ENCODE results near the gene PNCK. TPM values are rescaled to one million over a fixed set of nuclear protein-coding genes. Genes with fewer than 3 reads are reported as not detected.
A peak's percentile ranks its signal among the peaks of the same experiment; 100 is the strongest.
"Not testable (repeated sequence)": the region's sequence is repeated elsewhere in the genome, so short reads cannot be mapped to it uniquely, and the experiment has no call there.

Gene PNCK
- total RNA-seq, 3 donors from 2014 or later, result 4.6 to 63.0 (median 5.5) TPM

DNA sequence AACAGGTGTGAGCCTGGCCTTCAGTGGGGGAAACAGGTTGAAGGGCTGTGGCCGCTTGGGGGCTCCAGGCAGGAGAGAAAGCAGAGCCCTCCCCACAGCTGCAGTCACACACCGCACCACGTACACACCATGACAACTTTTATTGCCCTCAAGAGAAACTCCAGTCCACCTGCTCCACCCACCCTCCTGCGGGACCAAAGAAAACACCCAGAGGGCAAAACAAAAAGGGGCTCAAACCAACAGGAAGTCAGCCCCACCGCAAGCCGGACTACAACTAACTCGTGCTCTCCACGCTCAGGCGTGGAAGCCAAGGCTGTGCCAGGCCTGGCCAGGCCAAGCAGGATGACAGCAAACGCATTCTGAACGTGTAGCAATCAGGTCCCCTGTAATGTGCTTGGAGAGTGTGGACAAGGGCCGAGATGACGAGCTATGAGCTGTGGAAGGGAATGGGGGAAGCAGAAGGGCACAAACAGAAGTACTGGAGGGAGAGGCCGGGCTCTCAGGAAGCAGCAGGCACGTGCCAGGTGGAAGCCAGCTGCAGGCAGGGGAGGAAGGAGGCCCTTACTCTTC, 26.8 kb upstream of the PNCK start:
- intact Hi-C loops (cut with DNase I, micrococcal nuclease), result no loop called here
- no peaks in the 10 kb centered on the region for H3K36me3 ChIP-seq (ENCODE audit: low read depth)
- ATAC-seq (peak; percentile 16), DNase-seq (peak in 1 of 3 donors; percentile 36)
- H3K4me3 ChIP-seq, result no peak overlapping the region
- no peaks in the 10 kb centered on the region for H3K9me3 ChIP-seq
- TF ChIP-seq, protein P1, sequence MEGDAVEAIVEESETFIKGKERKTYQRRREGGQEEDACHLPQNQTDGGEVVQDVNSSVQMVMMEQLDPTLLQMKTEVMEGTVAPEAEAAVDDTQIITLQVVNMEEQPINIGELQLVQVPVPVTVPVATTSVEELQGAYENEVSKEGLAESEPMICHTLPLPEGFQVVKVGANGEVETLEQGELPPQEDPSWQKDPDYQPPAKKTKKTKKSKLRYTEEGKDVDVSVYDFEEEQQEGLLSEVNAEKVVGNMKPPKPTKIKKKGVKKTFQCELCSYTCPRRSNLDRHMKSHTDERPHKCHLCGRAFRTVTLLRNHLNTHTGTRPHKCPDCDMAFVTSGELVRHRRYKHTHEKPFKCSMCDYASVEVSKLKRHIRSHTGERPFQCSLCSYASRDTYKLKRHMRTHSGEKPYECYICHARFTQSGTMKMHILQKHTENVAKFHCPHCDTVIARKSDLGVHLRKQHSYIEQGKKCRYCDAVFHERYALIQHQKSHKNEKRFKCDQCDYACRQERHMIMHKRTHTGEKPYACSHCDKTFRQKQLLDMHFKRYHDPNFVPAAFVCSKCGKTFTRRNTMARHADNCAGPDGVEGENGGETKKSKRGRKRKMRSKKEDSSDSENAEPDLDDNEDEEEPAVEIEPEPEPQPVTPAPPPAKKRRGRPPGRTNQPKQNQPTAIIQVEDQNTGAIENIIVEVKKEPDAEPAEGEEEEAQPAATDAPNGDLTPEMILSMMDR (IDR thresholded peaks at IDR 0.05), result no peak
- H3K4me1 ChIP-seq (ENCODE audit: low read depth), result peaks cover 9% of the 10 kb centered on the region

- H3K4me3 ChIP-seq; H3K36me3 ChIP-seq (ENCODE audit: low read depth); intact Hi-C loops (cut with DNase I, micrococcal nuclease); H3K9me3 ChIP-seq; H3K4me1 ChIP-seq (ENCODE audit: low read depth): not testable (repeated sequence)
- peak; percentile 57 to 79 (median 76) for DNase-seq
- ATAC-seq, result peak; percentile 69
These were observed 26.3 kb upstream of the PNCK start for GRCh38 chrX:153699784-153700371.

GRCh38 chrX:153699210-153699783, 25.7 kb upstream of the PNCK start:
- intact Hi-C loops (cut with DNase I, micrococcal nuclease); H3K4me1 ChIP-seq (ENCODE audit: low read depth); H3K9me3 ChIP-seq; H3K4me3 ChIP-seq; H3K36me3 ChIP-seq (ENCODE audit: low read depth): not testable (repeated sequence)
- ATAC-seq (peak; percentile 71), DNase-seq (peak in 2 of 3 donors; percentile 57 to 62)

DNA sequence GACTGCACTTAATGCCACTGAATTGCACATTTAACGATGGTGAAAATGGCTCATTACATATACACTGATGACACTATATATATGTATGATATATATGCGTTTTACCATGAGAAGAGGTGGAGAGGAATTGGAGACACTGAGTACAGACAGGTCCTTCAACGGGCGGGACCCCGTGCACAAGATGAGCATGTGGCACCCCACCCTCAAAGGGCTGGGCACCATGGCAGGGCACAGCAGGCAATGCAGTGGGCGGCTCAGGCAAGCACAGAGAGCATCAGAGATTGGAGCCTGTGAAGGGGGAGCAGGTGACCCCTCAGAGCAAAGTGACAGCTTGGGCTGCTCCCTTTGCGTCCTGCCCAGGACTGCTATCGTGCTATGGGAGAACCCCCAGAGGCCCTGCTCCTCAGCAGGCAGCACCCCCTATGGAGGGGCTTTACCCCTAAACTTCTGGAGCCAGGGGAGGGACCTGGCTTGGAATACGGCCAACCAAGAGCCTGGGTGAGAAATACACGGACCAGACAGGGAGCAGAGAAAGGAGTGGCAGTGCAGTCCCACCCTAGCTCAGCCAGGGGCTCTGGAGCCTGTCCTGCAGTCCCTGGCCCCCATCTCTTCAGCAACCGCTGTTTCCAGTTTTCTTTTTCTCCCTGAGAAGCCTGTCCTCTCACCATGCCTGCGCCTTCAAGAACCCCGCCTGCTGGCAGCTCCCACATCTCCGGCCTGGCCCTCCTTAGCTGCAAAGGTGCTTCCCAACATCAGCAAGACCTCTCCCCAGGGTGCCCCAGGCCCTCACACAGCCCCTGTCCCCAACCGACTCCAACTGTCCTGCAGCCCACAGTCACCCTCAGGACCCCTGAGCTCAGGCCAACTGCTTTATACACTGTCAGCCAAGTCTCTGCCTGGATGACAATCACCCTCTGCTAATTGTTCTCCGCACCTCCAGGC, 24.6 kb upstream of the PNCK start:
- Histone ChIP-seq H3K4me3 (no peak overlapping the region), H3K9me3 (no peaks in the 10 kb centered on the region), H3K36me3 (ENCODE audit: low read depth) (no peaks in the 10 kb centered on the region), H3K4me1 (ENCODE audit: low read depth) (peaks cover 9% of the 10 kb centered on the region)
- intact Hi-C loops (cut with DNase I, micrococcal nuclease), result no loop called here
- ATAC-seq, result no peak
- TF ChIP-seq, protein P1 (IDR thresholded peaks at IDR 0.05), result no peak
- DNase-seq, result peak in 1 of 3 donors; percentile 30

DNA sequence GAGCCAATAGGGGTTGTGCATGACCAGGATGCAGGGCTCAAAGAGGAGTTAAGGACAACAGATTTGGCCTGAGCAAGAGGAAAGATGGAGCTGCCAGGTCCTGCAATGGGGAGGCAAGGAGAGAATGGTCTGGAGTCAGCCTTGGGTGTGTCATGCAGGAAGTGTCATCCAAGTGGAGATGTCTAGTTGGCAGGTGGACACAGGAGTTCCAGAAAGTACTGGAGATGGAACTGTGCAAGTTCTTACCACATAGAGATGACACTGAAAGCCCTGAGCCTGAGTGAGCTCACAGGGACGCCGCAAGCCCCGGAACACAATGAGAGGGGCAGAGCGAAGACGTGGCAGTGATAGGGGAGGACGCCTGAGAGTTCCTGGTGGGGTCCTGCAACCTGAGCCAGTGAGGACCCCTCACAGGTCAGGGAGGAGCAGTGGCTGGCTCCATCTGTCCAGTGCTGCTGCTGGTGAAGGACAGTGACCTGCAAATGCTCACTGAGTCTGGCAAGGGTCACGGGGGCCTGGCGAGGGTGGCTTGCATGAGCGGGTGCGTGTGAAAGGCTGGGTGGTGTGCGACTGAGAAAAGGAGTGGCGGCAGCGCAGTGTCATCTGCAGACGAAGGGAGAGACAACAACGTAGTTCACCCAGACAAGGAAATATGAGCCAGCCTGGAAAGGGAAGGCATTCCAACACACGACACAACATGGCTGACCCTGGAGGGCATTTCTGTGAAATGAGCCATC, 23.5 kb upstream of the PNCK start:
- ATAC-seq; H3K36me3 ChIP-seq (ENCODE audit: low read depth); intact Hi-C loops (cut with DNase I, micrococcal nuclease): not testable (repeated sequence)

GRCh38 chrX:153696538-153696937, 22.9 kb upstream of the PNCK start:
- DNase-seq; ATAC-seq; H3K9me3 ChIP-seq; H3K4me1 ChIP-seq (ENCODE audit: low read depth); H3K36me3 ChIP-seq (ENCODE audit: low read depth); intact Hi-C loops (cut with DNase I, micrococcal nuclease); H3K4me3 ChIP-seq: not testable (repeated sequence)

More for the DNA sequence above, 23.5 kb upstream of the PNCK start:
- not testable (repeated sequence) for DNase-seq; H3K4me1 ChIP-seq (ENCODE audit: low read depth); H3K9me3 ChIP-seq; H3K4me3 ChIP-seq

- H3K36me3 ChIP-seq (ENCODE audit: low read depth), result no peaks in the 10 kb centered on the region
- TF ChIP-seq, protein P1 (IDR thresholded peaks at IDR 0.05), result no peak
- peaks cover 9% of the 10 kb centered on the region for H3K4me1 ChIP-seq (ENCODE audit: low read depth)
- ATAC-seq (no peak), DNase-seq (no peak)
- no peak overlapping the region for H3K4me3 ChIP-seq
- H3K9me3 ChIP-seq, result no peaks in the 10 kb centered on the region
- intact Hi-C loops (cut with DNase I, micrococcal nuclease), result no loop called here
These were observed 22.5 kb upstream of the PNCK start for GRCh38 chrX:153696100-153696499.

All from mucosa of descending colon (tissue), 3 donors.